Caco-2 (cell line): ENCODE results near the gene ST6GAL2. TPM values are rescaled to one million over a fixed set of nuclear protein-coding genes. Genes with fewer than 3 reads are reported as not detected.

Source experiments
- BruUV-seq: library from RNA; stranded (reverse); fragments of 400-500 nt; replicated peaks from 2 replicates; lab custom pipeline; 2021; lab: Mats Ljungman, UMichigan
- CTCF ChIA-PET: fragments of 300-600 bp; sonication (Branson Sonifier 250); formaldehyde crosslinking; loops from one replicate; lab custom pipeline; 2022; ENCODE audit warnings: antibody characterized with exemption; lab: Charles Lee
- POLR2A ChIA-PET: fragments of 300-600 bp; sonication (Branson Sonifier 250); formaldehyde crosslinking; loops from one replicate; lab custom pipeline; 2022; ENCODE audit warnings: antibody characterized with exemption; lab: Charles Lee
- DNase-seq, 2 experiments: peaks; one replicate each; pipeline versions ENCODE4 v3.0.0 to v3.0.0-alpha.2; 2020 to 2022
- H3K27me3 ChIP-seq: replicated peaks from 2 replicates; pipeline ENCODE4 v1.6.0; 2011; ENCODE audit warnings: low read length; ENCODE audit not compliant: control insufficient read depth, insufficient read depth
- H3K36me3 ChIP-seq: 2 replicates; pipeline ENCODE4 v1.5.1; 2011; ENCODE audit warnings: low read length; ENCODE audit not compliant: control insufficient read depth, insufficient read depth
- H3K4me1 ChIP-seq: fragments of 250-450 bp; sonication (Bioruptor Pico); 2 replicates; pipeline ENCODE4 v1.5.1; 2020; ENCODE audit warnings: mild to moderate bottlenecking
- H3K4me3 ChIP-seq: 2 replicates; pipeline ENCODE4 v1.5.1; 2011; ENCODE audit warnings: low read depth, mild to moderate bottlenecking, control low read depth, low read length
- H3K9me3 ChIP-seq: fragments of 250-450 bp; sonication (Bioruptor Pico); 2 replicates; pipeline ENCODE4 v1.5.1; 2020; ENCODE audit warnings: mild to moderate bottlenecking, moderate library complexity
- H3K27ac Mint-ChIP-seq: one replicate; pipeline ENCODE4 v1.8.0; 2022; ENCODE audit warnings: mixed read lengths; ENCODE audit not compliant: unreplicated experiment
- H3K27me3 Mint-ChIP-seq: one replicate; pipeline ENCODE4 v1.8.0; 2022; ENCODE audit warnings: mixed read lengths; ENCODE audit not compliant: insufficient read depth, unreplicated experiment
- H3K36me3 Mint-ChIP-seq: one replicate; pipeline ENCODE4 v1.8.0; 2022; ENCODE audit warnings: mild to moderate bottlenecking, mixed read lengths; ENCODE audit not compliant: insufficient read depth, unreplicated experiment
- H3K4me1 Mint-ChIP-seq: one replicate; pipeline ENCODE4 v1.8.0; 2022; ENCODE audit warnings: low read depth, mixed read lengths; ENCODE audit not compliant: unreplicated experiment
- H3K4me3 Mint-ChIP-seq: one replicate; pipeline ENCODE4 v1.8.0; 2022; ENCODE audit warnings: mild to moderate bottlenecking, moderate library complexity, mixed read lengths; ENCODE audit not compliant: unreplicated experiment
- H3K9me3 Mint-ChIP-seq: one replicate; pipeline ENCODE4 v1.8.0; 2022; ENCODE audit warnings: mixed read lengths; ENCODE audit not compliant: unreplicated experiment
- CTCF ChIP-seq, 2 experiments: fragments of 200-600 bp in 1 of 2; IDR thresholded peaks; 1 replicate in 1 of 2; 2 replicates in 1 of 2; pipeline versions ENCODE4 v1.5.1 to v1.8.0; 2011 to 2022; ENCODE audit warnings: antibody characterized with exemption in 1 of 2, control low read depth in 1 of 2, inconsistent platforms in 1 of 2, low read depth in 1 of 2, low read length in 1 of 2, mild to moderate bottlenecking in 1 of 2, moderate library complexity in 1 of 2; ENCODE audit not compliant: insufficient read depth in 1 of 2, severe bottlenecking in 1 of 2, unreplicated experiment in 1 of 2
- intact Hi-C: fragments of 100-400 bp; cut with micrococcal nuclease; formaldehyde crosslinking; loops from one replicate; pipeline ENCODE4 v1.10.0; 2022; ENCODE audit not compliant: unreplicated experiment
- total RNA-seq: library from RNA; stranded (reverse); gene quantifications from 2 replicates; pipeline ENCODE4 v1.2.3, GENCODE V29; 2022

Gene ST6GAL2
- total RNA-seq, 1 experiment from 2014 or later = not detected

GRCh38 chr2:106863387-106863786, 22.6 kb downstream of the ST6GAL2 start:
- H3K4me1 ChIP-seq = no peaks in the 10 kb centered on the region
- intact Hi-C loops = loop anchor here (10.0 kb wide), 1 partner anchor 1071 kb away; no protein-coding TSS in a partner anchor
- DNase-seq = no peak
- peaks cover 9% of the 10 kb centered on the region; the same call in 1 of the 2 replicates for H3K9me3 ChIP-seq
- Mint-ChIP-seq H3K9me3 (peaks cover 18% of the 10 kb centered on the region), H3K27me3 (peaks cover 10% of the 10 kb centered on the region), H3K27ac (no peak overlapping the region), H3K4me3 (no peak overlapping the region), H3K4me1 (no peaks in the 10 kb centered on the region), H3K36me3 (no peaks in the 10 kb centered on the region)
- ChIA-PET CTCF (no interaction called here), POLR2A (no interaction called here)
- peak in 1 of 2 experiments; percentile 29 for TF ChIP-seq CTCF (IDR thresholded peaks at IDR 0.05; ENCODE audit: insufficient read depth in 1 of 2, low read depth in 1 of 2, low read length in 1 of 2, severe bottlenecking in 1 of 2, unreplicated experiment in 1 of 2)
- no peaks in the 10 kb centered on the region for H3K36me3 ChIP-seq
- no TSS peak for BruUV-seq
- no peak overlapping the region for H3K4me3 ChIP-seq
- H3K27me3 ChIP-seq = no peaks in the 10 kb centered on the region

GRCh38 chr2:106859498-106859897, 26.5 kb downstream of the ST6GAL2 start:
- Mint-ChIP-seq H3K27ac (no peak overlapping the region), H3K27me3 (peaks cover 5% of the 10 kb centered on the region), H3K36me3 (no peaks in the 10 kb centered on the region), H3K9me3 (peaks cover 24% of the 10 kb centered on the region), H3K4me3 (no peak overlapping the region), H3K4me1 (no peaks in the 10 kb centered on the region)
- H3K27me3 ChIP-seq = no peaks in the 10 kb centered on the region
- ChIA-PET CTCF (no interaction called here), POLR2A (no interaction called here)
- intact Hi-C loops = no loop called here
- no peak for TF ChIP-seq CTCF (IDR thresholded peaks at IDR 0.05; ENCODE audit: insufficient read depth in 1 of 2, low read depth in 1 of 2, low read length in 1 of 2, severe bottlenecking in 1 of 2, unreplicated experiment in 1 of 2)
- H3K4me1 ChIP-seq = no peaks in the 10 kb centered on the region
- BruUV-seq = no TSS peak
- no peak overlapping the region for H3K4me3 ChIP-seq
- DNase-seq = no peak
- no peaks in the 10 kb centered on the region for H3K36me3 ChIP-seq
- H3K9me3 ChIP-seq = peaks cover 9% of the 10 kb centered on the region

DNA sequence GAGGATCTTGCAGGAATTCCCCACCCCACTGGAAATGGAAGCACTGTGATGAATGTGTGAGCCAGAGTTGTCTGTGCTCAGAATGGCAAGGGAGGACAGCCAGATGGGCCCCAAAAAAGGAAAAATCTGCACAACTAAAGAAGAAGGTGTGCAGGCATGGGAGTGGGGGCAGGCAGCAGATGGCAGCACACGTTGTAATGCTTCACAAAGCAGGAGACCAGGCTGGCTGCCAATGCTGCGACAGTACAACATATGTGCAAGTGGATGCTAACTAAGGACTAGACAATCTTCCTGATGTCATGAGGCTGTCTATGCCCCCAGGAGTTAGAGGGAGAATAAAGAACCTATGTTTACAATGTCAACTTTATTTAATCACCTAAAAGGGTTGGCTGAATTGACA, 27.2 kb downstream of the ST6GAL2 start:
- peaks cover 9% of the 10 kb centered on the region for H3K9me3 ChIP-seq
- Mint-ChIP-seq H3K4me3 (no peak overlapping the region), H3K9me3 (peaks cover 24% of the 10 kb centered on the region), H3K36me3 (no peaks in the 10 kb centered on the region), H3K4me1 (no peaks in the 10 kb centered on the region), H3K27ac (no peak overlapping the region), H3K27me3 (peaks cover 2% of the 10 kb centered on the region)
- intact Hi-C loops = no loop called here
- POLR2A ChIA-PET = no interaction called here
- CTCF ChIA-PET = no interaction called here
- H3K4me1 ChIP-seq = no peaks in the 10 kb centered on the region
- TF ChIP-seq CTCF (IDR thresholded peaks at IDR 0.05; ENCODE audit: insufficient read depth in 1 of 2, low read depth in 1 of 2, low read length in 1 of 2, severe bottlenecking in 1 of 2, unreplicated experiment in 1 of 2) = no peak
- no TSS peak for BruUV-seq
- H3K36me3 ChIP-seq = no peaks in the 10 kb centered on the region
- no peaks in the 10 kb centered on the region for H3K27me3 ChIP-seq
- no peak overlapping the region for H3K4me3 ChIP-seq
- no peak for DNase-seq
